GM12865 (cell line): ENCODE results near the gene ERAS.

Experiments used
- DNase-seq: peaks from one replicate; pipeline ENCODE4 v3.0.0; 2010; ENCODE audit warnings: low read depth
- H3K4me3 ChIP-seq: 2 replicates; pipeline ENCODE4 v1.5.1; 2011; ENCODE audit warnings: mild to moderate bottlenecking, low read depth, low read length, control low read depth
- TF ChIP-seq, protein P1 (sequence below): IDR thresholded peaks from 2 replicates; pipeline ENCODE4 v1.5.1; 2011; ENCODE audit warnings: low read length, control low read depth, low read depth, inconsistent platforms; ENCODE audit not compliant: insufficient read depth; ENCODE audit errors: missing control alignments

ERAS gene

DNA sequence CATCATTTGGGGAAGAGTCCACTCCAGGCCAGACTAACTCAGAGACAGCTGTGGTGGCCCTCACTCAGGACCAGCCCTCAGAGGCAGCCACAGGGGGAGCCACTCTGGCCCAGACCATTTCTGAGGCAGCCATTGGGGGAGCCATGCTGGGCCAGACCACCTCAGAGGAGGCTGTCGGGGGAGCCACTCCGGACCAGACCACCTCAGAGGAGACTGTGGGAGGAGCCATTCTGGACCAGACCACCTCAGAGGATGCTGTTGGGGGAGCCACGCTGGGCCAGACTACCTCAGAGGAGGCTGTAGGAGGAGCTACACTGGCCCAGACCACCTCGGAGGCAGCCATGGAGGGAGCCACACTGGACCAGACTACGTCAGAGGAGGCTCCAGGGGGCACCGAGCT is 3.3 kb upstream of the ERAS start:
- TF ChIP-seq, protein P1, sequence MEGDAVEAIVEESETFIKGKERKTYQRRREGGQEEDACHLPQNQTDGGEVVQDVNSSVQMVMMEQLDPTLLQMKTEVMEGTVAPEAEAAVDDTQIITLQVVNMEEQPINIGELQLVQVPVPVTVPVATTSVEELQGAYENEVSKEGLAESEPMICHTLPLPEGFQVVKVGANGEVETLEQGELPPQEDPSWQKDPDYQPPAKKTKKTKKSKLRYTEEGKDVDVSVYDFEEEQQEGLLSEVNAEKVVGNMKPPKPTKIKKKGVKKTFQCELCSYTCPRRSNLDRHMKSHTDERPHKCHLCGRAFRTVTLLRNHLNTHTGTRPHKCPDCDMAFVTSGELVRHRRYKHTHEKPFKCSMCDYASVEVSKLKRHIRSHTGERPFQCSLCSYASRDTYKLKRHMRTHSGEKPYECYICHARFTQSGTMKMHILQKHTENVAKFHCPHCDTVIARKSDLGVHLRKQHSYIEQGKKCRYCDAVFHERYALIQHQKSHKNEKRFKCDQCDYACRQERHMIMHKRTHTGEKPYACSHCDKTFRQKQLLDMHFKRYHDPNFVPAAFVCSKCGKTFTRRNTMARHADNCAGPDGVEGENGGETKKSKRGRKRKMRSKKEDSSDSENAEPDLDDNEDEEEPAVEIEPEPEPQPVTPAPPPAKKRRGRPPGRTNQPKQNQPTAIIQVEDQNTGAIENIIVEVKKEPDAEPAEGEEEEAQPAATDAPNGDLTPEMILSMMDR = no peak
- no peak for DNase-seq
- H3K4me3 ChIP-seq = no peak overlapping the region

DNA sequence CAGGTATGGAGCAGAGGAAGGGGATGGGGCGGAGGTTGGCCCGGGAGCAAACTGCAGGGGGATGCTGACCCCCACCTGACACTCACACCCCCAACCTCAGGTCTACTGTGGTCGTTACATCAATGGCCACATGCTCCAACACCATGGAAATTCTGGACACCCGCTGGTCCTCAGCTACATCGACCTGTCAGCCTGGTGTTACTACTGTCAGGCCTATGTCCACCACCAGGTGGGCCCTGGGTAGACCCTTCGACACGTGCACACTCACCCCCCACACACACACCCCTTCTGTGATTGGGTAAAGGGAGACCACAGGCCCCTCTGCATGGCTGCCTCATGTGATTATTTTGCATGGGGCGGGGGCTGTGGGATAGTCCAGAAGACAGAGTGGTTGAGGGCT is 2.2 kb upstream of the ERAS start:
- H3K4me3 ChIP-seq = no peak overlapping the region
- DNase-seq = no peak
- TF ChIP-seq, protein P1 = no peak

- TF ChIP-seq, protein P1 = no peak
- no peak overlapping the region for H3K4me3 ChIP-seq
- no peak for DNase-seq
These were observed 752 bp downstream of the ERAS start for GRCh38 chrX:48826876-48827653.

- no peak overlapping the region for H3K4me3 ChIP-seq
- no peak for DNase-seq
- TF ChIP-seq, protein P1 = no peak
These were observed 1.3 kb downstream of the ERAS start for GRCh38 chrX:48827654-48827968.

DNA sequence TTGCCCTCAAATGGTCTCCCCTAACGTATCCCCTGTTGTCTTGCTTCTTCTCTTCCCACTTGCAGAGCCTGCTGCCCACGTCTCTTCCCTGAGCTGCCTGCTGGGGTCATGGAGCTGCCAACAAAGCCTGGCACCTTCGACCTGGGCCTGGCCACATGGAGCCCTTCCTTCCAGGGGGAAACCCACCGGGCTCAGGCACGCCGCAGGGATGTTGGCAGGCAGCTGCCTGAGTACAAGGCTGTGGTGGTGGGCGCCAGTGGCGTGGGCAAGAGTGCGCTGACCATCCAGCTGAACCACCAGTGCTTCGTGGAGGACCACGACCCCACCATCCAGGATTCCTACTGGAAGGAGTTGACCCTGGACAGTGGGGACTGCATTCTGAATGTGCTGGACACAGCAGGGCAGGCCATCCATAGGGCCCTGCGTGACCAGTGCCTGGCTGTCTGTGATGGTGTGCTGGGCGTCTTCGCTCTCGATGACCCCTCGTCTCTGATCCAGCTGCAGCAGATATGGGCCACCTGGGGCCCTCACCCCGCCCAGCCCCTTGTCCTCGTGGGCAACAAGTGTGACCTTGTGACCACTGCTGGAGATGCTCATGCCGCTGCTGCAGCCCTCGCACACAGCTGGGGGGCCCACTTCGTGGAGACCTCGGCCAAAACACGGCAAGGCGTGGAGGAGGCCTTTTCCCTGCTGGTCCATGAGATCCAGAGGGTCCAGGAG is 2.9 kb downstream of the ERAS start:
- no peak for DNase-seq
- H3K4me3 ChIP-seq = no peak overlapping the region
- TF ChIP-seq, protein P1 = no peak

- DNase-seq = no peak
- TF ChIP-seq, protein P1 = no peak
- H3K4me3 ChIP-seq = no peak overlapping the region
These were observed 5.0 kb downstream of the ERAS start for GRCh38 chrX:48831136-48831908.
